ENCODE data around the gene KSR2. TPM values are rescaled to one million over a fixed set of nuclear protein-coding genes. Genes with fewer than 3 reads are reported as not detected.

KSR2 gene
- total and polyA plus RNA-seq, 2 donors (not counting 3 experiments of a cell fraction or from before 2014, with no cell fraction given): 2.1 to 5.2 TPM

DNA sequence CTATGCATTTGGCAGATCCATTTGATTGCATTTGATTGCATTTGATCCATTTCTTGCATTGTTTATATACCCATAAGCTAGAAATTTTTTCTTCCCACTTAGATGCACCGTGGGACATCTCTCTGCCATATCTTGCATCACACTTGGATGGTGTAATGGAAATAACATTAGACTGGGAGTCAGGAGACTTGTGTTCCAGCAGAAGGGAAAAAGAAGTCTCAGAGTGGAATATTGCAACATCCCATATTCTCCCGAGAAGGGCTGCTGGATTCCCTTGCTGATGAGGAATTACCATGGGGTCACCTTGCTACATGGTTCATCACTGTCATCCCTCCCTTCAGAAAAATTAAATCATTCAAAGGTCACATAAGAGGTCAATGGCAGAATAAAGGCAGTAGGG lies 78.1 kb downstream of the KSR2 start:
- ChIA-PET POLR2A (no interaction called here), CTCF (interaction anchor here (0.9 to 1.5 kb wide), 2 partner anchors 31 to 33 kb away, joined by 3 to 4 read pairs; no protein-coding TSS in a partner anchor)
- Histone ChIP-seq H3K9me1 (replicated peaks; ENCODE audit: control insufficient read depth, extremely low read depth, insufficient read depth, low read length) (no peaks in the 10 kb centered on the region), H3K9ac (replicated peaks; ENCODE audit: extremely low read depth, insufficient read depth, low read length) (no peak overlapping the region), H4K20me1 (replicated peaks; ENCODE audit: control insufficient read depth, extremely low read depth, insufficient read depth, low read length) (no peaks in the 10 kb centered on the region), H3K9me3 (replicated peaks; ENCODE audit: control insufficient read depth, insufficient read depth, low read length) (no peaks in the 10 kb centered on the region), H3K4me3 (replicated peaks in 1 of 3; ENCODE audit: insufficient read depth in 1 of 3, low read depth in 1 of 3, low read length in 3 of 3) (no peak overlapping the region), H2AFZ (ENCODE audit: low read depth, low read length) (no peak overlapping the region), H3K27ac (ENCODE audit: insufficient read depth, low read depth, low read length) (no peak overlapping the region), H3K27me3 (ENCODE audit: control insufficient read depth in 2 of 2, insufficient read depth in 2 of 2, low read length in 2 of 2) (no peaks in the 10 kb centered on the region), H3K4me1 (ENCODE audit: control insufficient read depth, extremely low read depth, insufficient read depth, low read length) (no peaks in the 10 kb centered on the region), H3K79me2 (ENCODE audit: control insufficient read depth, insufficient read depth, low read length) (no peaks in the 10 kb centered on the region), H3K4me2 (ENCODE audit: insufficient read depth, low read length) (no peak overlapping the region), H3K36me3 (ENCODE audit: control insufficient read depth in 2 of 2, extremely low read depth in 1 of 2, insufficient read depth in 2 of 2, low read length in 2 of 2) (no peaks in the 10 kb centered on the region)
- intact Hi-C loops (cut with micrococcal nuclease) (no loop called here), dilution Hi-C loops (cut with MboI; ENCODE audit: extremely low pct_ligation_motif_present, low sequenced_read_pairs) (no loop called here)
- DNase-seq (ENCODE audit: low read depth, low spot score) (no peak), FAIRE-seq (no peak)
- no TSS peak for BruUV-seq (replicated peaks)
- TF ChIP-seq EZH2 (IDR thresholded peaks at IDR 0.05; ENCODE audit: borderline replicate concordance, low read depth, low read length, severe bottlenecking): no peak
- no peak for TF ChIP-seq CTCF (IDR thresholded peaks at IDR 0.05; ENCODE audit: extremely low read depth in 1 of 2, insufficient read depth in 1 of 2, low read depth in 1 of 2, low read length in 2 of 2)
- TF ChIP-seq GATA2 (IDR thresholded peaks at IDR 0.05; ENCODE audit: insufficient read depth, insufficient read length, low read depth, low read length): no peak
- no peak for TF ChIP-seq MAX (IDR thresholded peaks at IDR 0.05; ENCODE audit: insufficient read depth, insufficient read length)
- TF ChIP-seq JUN (IDR thresholded peaks at IDR 0.05; ENCODE audit: borderline replicate concordance, insufficient read depth, insufficient read length, low read depth): no peak
- no peak for TF ChIP-seq POLR2A (IDR thresholded peaks at IDR 0.05; ENCODE audit: low read depth, low read length)
- no peak for TF ChIP-seq POLR2AphosphoS5 (IDR thresholded peaks at IDR 0.05; ENCODE audit: insufficient read depth, low read depth, low read length)
- no peak for TF ChIP-seq FOS (IDR thresholded peaks at IDR 0.05; ENCODE audit: borderline replicate concordance, insufficient read depth, low read length)
- no peak for TF ChIP-seq MYC (IDR thresholded peaks at IDR 0.05; ENCODE audit: low read depth, low read length)

Measured in endothelial cell of umbilical vein (primary cell).